COR-L47 (cell line): ENCODE measurements around the gene PRR5.
"Not testable (repeated sequence)": the region's sequence is repeated elsewhere in the genome, so short reads cannot be mapped to it uniquely, and the experiment has no call there.

Source experiments
- DNase-seq: peaks from one replicate; lab custom pipeline; 2025; lab: John Stamatoyannopoulos, UW

The PRR5 gene

DNA sequence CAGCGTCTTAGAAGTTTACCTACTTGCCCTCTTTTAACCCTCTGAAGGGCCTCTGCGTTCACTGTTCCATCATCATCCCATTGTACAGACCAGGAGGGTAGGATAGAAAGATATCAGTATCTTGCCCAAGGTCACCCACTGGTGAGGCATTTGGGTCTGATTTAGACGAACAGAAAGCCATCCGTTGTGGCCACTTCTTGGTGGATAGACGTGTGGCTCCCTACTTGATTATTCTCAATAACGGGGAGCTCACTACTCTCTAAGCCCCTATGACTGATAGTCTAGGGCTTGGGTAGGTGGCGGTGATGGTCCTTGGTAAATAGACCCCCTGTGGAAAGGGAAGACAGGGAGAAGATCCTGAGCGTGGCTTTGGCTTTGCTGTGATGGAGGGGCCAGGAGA, 28.6 kb upstream of the PRR5 start:
- no peak for DNase-seq

DNA sequence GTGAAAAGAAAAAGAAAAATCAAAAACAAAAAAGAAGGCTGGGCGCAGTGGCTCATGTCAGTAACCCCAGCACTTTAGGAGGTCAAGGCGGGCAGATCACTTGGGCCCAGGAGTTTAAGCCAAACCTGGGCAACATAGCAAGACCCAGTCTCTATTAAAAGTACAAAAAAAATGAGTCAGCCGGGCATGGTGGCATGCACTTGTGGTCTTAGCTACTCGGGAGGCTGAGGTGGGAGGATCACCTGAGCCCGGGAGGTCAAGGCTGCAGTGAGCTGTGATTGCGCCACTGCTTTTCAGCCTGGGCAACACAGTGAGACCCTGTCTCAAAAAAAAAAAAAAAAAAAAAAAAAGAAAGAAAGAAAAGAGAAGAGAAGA, 26.0 kb upstream of the PRR5 start:
- not testable (repeated sequence) for DNase-seq

DNA sequence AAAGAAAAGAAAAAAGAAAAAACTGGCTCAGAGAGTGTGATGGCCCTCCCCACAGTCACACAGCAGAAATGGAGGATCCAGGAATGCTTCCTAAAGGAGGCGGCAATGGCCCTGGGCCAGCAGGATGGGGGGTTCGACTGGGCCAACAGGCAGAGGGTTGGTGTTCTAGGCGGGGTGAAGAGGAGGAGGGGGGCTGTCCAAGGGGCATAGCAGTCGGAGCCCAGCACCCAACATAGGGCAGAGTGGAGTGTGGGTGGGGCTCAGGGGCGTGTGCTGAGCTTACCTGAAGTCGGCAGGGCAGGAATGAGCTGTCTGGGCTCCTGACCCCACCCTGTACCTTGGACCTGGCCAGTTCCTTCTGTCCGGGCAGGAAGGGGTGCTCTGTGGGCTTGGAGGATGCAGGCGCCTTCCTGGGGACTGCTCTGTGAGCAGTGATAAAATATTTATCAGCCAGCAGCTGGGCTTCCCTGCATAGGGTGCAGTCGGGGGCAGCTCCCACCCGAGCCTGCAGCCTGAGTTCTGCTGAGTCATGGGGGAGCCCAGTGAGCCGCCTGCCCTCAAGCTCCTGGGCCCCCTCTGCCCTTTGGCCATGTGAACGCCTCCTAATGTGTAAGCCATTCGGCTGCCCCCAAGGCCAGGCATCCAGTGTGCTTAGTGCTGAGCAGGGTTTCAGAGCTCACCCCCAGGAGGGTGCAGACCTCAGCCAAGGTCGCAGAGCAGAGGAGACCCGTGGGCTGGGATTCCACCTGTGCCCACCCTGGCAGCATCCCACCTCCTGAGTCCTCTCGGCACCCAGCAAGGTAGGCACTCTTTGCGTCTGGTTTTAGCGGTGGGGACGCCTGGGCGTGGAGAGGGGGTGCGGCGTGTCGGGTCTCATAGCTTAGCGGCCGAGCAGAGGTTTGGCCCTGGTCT, 25.3 kb upstream of the PRR5 start:
- DNase-seq: no peak

DNA sequence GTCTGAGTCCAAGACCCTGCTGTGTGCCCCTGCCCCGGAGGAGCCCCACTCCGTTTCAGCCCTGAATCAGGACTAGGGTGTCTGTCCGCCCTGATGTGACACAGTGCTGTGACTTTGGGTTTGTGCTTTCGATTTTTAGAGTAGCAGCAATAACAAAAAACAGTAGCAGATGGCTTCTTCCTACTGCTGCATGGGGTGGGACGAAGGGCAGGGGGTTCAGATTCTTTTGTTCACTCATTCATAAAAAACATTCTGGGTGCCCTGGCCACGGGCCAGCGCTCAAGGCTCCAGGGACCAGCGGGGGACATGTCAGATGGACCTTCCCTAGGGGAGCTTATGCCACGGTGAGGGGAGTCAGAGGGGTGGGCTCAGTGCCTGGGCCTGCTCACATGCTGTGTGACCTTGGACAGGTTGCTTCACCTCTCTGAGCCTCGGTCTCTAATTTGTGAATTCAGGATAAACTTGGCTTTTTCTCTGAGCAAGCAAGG, 24.6 kb upstream of the PRR5 start:
- DNase-seq: no peak

DNA sequence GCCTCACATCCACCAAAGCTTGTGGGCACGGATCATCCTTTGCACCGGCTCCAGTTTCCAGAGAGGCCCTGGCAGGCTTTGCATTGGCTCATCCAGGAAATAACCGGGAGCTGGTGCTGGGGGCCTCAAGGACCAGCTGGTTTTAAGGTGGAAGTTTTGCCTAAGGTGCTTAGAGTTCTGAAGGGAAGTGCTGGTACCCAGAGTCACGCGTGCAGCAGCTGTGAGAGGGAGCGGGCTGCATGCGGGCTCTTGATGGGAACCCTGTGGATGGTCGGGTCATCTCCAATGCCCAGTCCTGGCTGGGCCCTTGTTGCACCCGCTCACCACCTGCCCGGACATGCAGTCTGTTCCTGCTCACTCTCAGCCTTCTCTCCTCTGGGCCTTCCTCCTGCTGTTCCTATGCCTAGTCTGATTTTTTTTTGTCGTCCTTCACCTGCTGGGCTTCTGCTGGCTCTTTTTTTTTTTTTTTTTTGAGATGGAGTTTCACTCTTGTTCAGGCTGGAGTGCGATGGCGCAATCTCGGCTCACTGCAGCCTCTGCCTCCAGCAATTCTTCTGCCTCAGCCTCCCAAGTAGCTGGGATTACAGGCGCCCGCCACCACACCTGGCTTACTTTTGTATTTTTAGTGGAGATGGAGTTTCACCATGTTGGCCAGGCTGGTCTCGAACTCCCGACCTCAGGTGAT, 24.0 kb upstream of the PRR5 start:
- no peak for DNase-seq

DNA sequence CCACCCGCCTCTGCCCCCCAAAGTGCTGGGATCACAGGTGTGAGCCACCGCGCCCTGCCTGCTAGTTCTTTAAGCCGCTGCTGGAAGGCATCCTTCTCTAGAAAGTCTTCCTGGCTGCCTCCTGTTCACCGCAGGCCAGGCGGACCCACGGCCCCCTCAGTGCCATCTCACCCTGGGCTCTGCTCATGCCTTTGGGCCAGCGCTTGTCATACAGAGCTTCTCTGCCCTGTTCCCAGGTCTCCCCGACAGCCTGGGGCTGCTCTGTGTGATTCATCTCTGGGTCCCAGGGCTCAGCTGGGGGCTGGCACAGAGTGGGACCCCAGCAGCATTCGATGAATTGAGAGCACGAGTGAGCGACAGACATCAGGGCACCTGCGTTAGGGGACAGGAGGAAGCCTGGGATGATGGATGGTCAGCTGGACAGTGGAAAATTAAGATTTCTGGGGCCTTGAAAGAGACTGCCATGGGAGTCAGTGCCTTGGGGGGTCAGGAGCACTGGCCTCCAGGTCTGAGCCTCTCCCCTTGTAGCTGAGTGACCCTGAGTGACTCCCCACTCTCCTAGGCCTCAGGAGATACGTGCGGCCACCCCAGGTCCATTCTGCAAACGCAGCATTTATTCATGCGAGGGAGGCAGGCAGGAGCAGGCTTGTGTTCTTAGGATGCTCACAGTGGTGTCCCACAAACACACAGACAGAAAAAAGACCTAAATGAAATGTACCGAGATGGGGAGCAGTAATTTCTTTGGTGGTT, 23.3 kb upstream of the PRR5 start:
- DNase-seq: no peak

DNA sequence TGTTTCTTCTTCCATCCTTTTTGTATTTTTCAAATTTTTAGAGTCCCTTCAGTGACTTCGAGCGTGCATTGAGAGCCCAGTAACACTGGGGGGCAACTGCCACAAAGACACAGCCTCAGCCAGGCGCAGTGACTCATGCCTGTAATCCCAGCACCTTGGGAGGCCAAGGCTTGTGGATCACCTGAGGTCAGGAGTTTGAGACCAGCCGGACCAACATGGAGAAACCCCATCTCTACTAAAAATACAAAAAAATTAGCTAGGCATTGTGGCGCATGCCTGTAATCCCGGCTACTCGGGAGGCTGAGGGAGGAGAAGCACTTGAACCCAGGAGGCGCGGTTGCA, 22.7 kb upstream of the PRR5 start:
- DNase-seq: not testable (repeated sequence)

DNA sequence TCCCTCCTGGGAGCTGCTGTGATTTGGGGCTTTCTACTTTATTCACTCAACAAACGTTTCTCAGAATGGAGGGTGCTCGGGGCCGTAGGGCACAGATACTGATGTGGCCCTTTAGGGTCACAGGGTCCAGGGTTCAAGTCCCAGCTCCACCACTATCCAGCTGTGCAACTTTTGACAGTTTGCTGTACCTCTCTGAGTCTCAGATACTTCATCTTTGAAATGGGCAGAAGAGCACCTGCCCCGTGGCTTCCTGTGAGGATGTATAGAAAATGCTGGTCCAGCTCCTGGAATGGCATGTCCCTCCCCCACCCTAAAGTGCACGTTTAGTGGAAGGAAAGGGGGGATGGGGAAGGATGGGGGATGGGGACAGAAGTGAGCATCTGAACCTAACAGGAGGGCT, 21.9 kb upstream of the PRR5 start:
- no peak for DNase-seq

DNA sequence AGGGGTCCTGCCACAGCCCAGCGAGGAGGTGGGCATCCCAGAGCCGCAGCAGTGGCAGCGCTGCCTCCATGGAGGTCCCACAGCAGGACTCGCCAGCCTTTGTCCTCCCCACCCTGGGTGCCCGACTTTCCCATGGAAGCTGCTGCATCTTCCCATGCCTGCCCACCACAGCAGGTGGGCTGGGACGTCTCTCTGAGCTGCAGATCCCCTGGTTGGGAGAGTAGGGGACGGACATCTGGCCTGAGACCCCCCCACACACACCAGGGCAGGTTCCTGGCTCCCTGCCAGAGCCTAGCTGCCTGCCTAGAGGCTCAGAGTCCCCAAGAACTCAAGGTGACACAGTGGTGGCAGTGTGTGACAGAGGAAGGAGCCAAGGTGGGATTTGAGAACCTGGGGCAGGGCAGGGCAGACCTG, 21.5 kb upstream of the PRR5 start:
- no peak for DNase-seq

DNA sequence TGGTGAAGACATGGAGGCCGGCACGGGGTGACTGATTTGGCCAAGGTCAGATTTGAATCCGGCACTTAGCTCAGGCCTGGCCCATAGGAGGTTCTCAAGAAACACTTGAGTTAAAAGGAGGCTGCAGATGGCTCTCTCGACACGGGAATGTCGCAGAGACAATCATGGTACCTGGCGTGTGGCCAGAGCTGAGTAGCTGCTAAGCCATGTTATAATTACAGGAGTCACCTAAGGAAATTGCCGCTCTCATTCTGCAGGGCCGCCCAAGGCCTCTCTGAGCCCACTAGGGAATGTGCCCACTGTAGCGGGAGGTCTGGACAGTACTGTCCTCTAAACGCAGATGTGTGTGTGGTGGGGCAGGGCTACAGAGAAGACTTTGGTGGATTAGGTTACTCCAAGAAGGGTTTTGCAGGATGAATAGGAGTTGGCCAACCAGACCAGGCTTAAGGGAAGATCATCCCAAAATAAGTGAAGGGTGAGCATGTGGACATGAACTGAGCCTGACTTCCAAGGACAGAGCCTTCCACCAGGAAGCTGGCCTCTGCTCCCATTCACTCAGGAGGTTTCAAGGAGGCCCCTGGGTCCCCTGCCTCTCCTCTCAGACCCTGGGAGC, 19.3 kb upstream of the PRR5 start:
- no peak for DNase-seq

DNA sequence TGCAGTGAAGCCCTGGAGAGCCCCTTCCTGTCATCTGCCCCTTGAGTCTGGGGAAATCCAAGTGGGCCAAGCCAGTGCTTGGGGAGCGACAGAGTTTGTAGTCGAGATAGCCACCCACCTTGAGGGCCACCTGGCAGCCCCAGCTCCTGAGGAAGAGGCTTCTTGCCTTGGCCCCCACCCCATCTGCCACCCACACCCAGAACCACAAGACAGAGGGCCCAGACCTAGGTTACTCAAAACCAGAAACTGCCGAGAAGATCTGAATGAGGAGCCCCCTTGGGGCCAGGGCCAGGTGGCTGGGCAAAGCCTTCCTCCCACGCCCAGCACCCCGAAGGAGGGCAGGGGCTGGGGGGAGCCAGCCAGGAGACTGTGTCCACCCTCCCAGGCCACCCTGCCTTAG, 18.8 kb upstream of the PRR5 start:
- no peak for DNase-seq

DNA sequence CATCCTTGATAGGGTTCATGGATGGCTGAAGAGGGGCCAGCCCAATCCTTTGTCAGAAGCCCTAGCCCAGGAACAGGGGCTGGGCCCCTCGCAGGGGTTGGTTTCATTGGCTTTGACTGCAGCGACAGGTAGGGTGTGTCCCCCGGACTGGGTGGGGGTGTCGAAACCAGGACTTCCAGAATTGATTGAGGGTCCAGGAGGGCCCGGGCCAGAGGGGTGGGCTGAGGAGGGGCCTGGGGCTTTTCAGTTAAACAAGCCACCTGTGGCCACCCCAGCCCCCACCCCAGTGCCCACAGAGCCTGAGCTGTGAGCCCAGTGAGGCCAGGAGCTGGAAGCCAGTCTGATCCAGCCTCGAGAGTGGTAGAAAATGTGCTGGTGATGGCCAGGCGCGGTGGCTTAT, 18.1 kb upstream of the PRR5 start:
- no peak for DNase-seq

DNA sequence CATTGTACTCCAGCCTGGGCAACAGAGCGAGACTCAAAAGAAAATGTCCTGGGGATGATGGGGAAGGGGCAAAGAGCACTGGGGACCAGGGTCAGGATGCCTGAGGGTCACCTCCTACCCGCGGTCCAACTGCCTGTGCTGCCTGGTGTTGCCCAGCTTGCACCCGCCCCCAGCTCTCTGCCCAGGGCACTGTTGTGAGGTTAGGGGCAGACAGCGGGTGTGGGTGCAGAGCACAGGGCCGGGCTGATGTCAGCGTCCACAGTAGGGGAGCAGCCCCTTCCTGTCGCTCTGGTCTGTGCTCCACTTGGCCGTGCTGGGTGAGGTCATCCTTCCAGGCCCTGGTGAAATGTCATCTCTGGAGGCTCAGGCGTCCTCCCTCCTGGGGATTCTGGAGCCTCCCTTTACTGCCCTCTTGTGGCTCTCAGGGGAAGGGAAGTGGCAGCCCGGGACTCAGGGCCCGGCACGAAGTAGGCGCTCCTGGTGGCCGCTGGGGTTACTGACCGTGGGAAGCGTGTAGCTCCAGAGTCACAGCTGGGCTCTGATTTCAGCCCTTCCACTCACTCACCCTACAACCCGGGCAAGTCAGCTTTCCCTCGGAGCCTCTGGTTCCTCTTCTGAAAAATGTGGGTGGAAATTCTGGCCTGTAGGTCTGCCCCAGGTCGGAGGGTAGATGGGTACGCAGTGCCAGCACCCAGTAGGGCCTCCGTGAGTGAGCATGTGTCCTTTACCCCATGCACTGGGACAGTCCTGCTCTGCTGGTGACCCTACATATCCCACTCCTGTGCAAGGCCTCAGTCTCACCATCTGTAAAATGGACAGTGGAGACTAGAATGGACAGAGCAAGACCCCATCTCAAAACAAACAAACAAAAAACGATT, 17.3 kb upstream of the PRR5 start:
- DNase-seq: peak; percentile 63

DNA sequence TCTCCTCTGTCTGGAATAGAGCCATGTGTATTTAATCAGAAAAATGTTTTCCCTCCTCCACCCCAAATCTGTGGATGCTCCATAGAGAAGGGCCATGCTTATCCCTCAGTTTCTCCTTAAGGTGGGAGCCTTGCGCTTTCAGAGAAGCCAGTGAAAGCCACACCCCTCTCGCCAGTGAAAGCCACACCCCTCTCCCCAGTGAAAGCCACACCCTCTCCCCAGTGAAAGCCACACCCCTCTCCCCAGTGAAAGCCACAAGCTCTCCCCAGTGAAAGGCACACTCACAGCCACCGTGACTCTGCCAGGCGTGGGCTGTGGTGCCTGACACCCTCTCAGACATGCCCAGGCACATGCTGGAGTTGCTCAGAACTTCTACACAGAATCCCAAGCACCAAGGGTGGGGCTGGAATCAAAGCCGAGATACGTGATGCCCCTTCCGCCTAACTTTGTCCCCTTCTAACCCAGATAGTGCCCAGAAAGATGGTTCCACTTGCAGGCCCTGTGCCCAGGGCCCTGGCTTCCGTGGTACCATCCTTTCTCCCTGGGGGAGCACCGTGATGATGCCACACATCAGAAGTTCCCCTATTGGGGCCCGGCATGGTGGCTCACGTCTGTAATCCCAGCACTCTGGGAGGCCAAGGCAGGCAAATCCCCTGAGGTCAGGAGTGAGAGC, 16.5 kb upstream of the PRR5 start:
- no peak for DNase-seq

DNA sequence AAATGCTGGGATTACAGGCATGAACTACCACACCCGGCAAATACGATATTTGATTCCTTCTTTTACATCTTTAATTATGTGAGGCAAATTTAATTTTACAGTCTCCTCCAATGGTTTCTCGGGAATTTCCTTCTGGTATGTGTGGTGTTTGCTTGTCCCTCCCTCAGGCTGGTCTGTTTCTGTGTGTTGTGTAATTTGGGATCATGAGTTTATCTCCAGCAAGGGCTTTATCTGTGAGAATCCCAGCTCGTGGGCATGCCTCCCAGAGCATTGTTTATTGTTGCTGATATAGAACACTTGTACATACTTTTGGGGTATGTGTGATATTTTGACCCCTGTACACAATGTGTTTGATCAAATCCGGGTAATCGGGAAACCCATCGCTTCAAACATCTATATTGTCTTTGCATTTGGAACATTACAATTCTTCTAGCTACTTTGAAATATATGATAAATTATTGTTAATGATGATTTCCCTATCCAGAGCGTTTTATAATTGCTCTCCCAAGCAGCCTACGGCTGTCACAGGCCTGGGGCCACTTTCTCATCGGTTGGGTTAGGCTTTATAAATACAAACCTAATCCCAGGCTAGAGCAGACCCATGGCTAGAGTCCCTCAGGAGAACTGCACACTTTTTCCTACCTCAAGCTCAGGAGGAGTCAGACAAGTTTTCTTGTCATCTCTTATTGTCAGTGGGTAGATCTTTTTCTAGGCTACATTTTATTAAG, 15.0 kb upstream of the PRR5 start:
- DNase-seq: no peak

DNA sequence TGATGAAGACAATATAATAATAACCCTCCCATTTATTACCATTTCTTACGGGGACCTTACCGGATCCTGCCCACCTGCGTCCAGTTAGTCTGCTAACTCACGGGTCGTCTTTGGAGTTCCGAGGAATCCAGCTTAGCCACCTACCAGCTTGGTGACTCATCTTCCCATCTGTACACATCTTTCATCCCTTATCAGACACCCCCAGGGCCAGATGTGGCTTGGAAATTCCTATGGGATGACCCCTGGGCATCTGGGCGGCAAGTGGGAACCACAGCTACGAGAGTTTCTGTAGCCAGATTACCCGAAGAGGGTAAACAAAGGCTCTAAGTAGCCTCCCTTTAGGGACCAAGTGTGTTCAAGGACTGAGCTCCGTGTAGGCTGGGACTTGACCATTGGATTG, 12.8 kb upstream of the PRR5 start:
- DNase-seq: no peak

DNA sequence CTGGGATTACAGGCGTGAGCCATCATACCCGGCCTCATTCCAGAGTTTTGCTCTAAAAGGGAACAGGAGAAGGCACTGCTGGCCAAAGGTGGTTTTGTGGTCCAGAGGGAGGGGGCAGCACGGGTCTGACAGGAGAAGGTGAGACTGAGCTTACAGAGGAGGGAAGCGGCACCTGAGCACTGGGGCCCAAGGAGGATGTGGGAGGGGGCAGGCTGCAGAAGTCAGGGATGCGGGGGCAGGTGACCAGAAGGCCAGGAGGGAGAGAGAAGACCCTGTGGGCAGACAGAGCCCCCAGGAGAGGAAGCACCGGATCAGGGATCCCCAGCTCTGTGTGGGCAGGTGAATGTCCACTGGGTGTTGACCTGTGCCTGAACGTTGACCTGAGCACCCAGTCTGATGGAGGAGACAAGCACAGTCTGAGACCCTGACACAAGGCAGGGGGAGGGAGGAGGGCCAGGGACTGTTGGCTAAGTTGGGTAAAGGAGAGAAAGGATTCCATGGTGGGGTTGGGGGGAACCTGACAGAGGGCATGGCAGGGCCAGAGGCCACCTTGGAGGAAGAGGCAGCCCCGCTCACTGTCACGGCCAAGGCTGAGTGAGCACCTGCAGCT, 12.0 kb upstream of the PRR5 start:
- DNase-seq: no peak

DNA sequence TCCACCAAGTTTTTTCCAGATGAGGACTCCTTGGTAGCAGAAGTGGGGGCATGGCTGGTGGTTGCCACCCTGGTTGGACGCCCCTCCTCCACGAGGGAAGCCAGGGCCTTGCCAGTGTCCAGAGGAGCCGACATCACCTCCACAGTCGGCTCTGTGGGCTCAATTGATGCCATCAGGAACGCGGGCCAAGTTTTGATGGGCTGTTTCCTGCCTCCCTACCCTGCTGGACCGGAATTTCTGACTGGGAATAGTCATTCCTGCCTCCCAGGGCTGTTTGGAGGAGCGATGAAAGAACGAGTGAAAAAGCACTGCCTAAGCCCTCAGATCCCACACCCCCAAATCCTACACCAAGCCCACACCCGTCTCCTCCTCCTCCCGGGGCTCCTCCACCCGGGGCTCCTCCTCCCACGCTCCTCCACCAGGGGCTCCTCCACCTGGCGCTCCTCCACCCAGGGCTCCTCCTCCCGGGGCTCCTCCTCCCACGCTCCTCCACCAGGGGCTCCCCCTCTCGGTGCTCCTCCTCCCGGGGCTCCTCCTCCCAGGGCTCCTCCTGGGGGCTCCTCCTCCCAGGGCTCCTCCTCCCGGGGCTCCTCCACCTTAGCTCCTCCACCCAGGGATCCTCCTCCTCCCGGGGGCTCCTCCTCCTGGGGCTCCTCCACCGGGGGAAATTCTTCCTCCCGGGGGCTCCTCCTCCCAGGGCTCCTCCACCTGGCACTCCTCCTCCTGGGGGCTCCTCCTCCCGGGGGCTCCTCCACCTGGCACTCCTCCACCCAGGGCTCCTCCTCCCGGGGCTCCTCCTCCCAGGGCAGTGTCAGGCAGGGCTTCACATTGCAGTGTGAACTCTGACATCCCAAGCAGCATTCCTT, 10.0 kb upstream of the PRR5 start:
- no peak for DNase-seq

DNA sequence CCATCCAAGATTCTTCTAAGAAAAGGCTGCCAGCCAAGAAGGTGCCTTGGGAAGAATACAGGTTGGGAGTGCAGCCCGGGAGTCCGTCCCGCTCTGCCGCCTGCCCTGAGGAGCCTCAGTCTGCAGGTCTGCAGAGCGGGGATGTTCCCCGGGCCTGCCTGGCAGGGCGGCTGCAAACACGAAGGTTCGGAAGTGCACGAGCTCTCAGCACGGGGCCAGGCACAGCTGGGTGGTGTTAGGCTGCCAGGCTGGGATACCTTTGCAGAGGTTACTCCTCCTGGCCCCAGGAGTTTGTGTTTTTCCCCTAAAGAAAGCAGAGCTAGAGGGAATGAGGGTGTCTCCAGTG, 9.4 kb upstream of the PRR5 start:
- no peak for DNase-seq
